Measurements from ENCODE around the gene PCDH9. TPM values are rescaled to one million over a fixed set of nuclear protein-coding genes. Genes with fewer than 3 reads are reported as not detected.

Gene PCDH9
- total RNA-seq, 1 donor from 2014 or later, result 1.7 TPM

DNA sequence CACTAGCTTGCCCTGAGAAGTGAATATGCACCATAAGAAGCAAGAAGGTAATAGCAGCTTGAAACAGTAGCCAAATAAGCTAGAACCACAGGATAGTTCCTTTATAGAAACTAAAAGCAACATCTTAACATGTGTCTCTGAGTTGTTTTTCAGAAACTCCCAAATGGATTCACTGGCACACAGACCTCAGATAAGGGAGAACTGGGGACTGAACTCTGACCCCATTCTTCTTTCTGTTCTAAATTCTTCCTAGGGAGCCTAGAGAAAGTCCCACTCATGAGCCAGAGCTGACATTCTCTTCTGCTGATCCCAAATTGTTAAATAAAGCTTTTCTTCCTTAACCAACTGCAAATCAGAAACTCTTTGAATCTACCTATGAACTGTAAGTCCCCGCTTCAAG is 146.1 kb downstream of the PCDH9 start:
- Mint-ChIP-seq H3K4me3 (ENCODE audit: low read depth) (no peak overlapping the region), H3K27ac (no peak overlapping the region), H3K27me3 (no peaks in the 10 kb centered on the region), H3K9me3 (ENCODE audit: low read depth) (no peaks in the 10 kb centered on the region), H3K4me1 (ENCODE audit: low read depth) (peaks cover 13% of the 10 kb centered on the region), H3K36me3 (ENCODE audit: insufficient read depth) (no peaks in the 10 kb centered on the region)
- TF ChIP-seq CTCF (IDR thresholded peaks at IDR 0.05; ENCODE audit: unreplicated experiment), result no peak
- no peak for DNase-seq (ENCODE audit: low spot score, unreplicated experiment)

GRCh38 chr13:67083519-67083918 is 146.6 kb downstream of the PCDH9 start:
- Mint-ChIP-seq H3K9me3 (ENCODE audit: low read depth) (no peaks in the 10 kb centered on the region), H3K27me3 (no peaks in the 10 kb centered on the region), H3K4me3 (ENCODE audit: low read depth) (no peak overlapping the region), H3K4me1 (ENCODE audit: low read depth) (peaks cover 13% of the 10 kb centered on the region), H3K36me3 (ENCODE audit: insufficient read depth) (no peaks in the 10 kb centered on the region), H3K27ac (no peak overlapping the region)
- DNase-seq (ENCODE audit: low spot score, unreplicated experiment), result no peak
- TF ChIP-seq CTCF (IDR thresholded peaks at IDR 0.05; ENCODE audit: unreplicated experiment), result no peak

GRCh38 chr13:67080351-67080750 is 149.8 kb downstream of the PCDH9 start:
- DNase-seq (ENCODE audit: low spot score, unreplicated experiment), result no peak
- no peak overlapping the region for H3K4me3 Mint-ChIP-seq (ENCODE audit: low read depth)
- TF ChIP-seq CTCF (IDR thresholded peaks at IDR 0.05; ENCODE audit: unreplicated experiment), result no peak
- peaks cover 19% of the 10 kb centered on the region for H3K4me1 Mint-ChIP-seq (ENCODE audit: low read depth)
- H3K27ac Mint-ChIP-seq, result no peak overlapping the region
- peaks cover 3% of the 10 kb centered on the region for H3K9me3 Mint-ChIP-seq (ENCODE audit: low read depth)
- no peaks in the 10 kb centered on the region for H3K36me3 Mint-ChIP-seq (ENCODE audit: insufficient read depth)
- H3K27me3 Mint-ChIP-seq, result no peaks in the 10 kb centered on the region

GRCh38 chr13:67078062-67078461 is 152.1 kb downstream of the PCDH9 start:
- no peak overlapping the region for H3K27ac Mint-ChIP-seq
- no peak for TF ChIP-seq CTCF (IDR thresholded peaks at IDR 0.05; ENCODE audit: unreplicated experiment)
- no peak for DNase-seq (ENCODE audit: low spot score, unreplicated experiment)
- H3K36me3 Mint-ChIP-seq (ENCODE audit: insufficient read depth), result no peaks in the 10 kb centered on the region
- no peaks in the 10 kb centered on the region for H3K27me3 Mint-ChIP-seq
- no peak overlapping the region for H3K4me3 Mint-ChIP-seq (ENCODE audit: low read depth)
- H3K9me3 Mint-ChIP-seq (ENCODE audit: low read depth), result peaks cover 3% of the 10 kb centered on the region
- peaks cover 13% of the 10 kb centered on the region for H3K4me1 Mint-ChIP-seq (ENCODE audit: low read depth)

- no peak for DNase-seq (ENCODE audit: low spot score, unreplicated experiment)
- TF ChIP-seq CTCF (IDR thresholded peaks at IDR 0.05; ENCODE audit: unreplicated experiment), result no peak
- Mint-ChIP-seq H3K36me3 (ENCODE audit: insufficient read depth) (no peaks in the 10 kb centered on the region), H3K27me3 (no peaks in the 10 kb centered on the region), H3K4me3 (ENCODE audit: low read depth) (no peak overlapping the region), H3K4me1 (ENCODE audit: low read depth) (peaks cover 13% of the 10 kb centered on the region), H3K9me3 (ENCODE audit: low read depth) (peaks cover 3% of the 10 kb centered on the region), H3K27ac (no peak overlapping the region)
Measured at GRCh38 chr13:67077132-67077531, 153.0 kb downstream of the PCDH9 start.
